Esophagus muscularis mucosa (tissue), 4 donors: ENCODE data around the gene DHRS12. TPM values are rescaled to one million over a fixed set of nuclear protein-coding genes. Genes with fewer than 3 reads are reported as not detected.

Source experiments
- DNase-seq: peaks from one replicate; pipeline ENCODE4 v3.0.0-alpha.2; 2017; ENCODE audit errors: extremely low spot score
- H3K27ac ChIP-seq, 4 donors: fragments of 200-600 bp; sonication (generic); replicated peaks in 1 of 4; 1 replicate in 3 of 4; 2 replicates in 1 of 4; pipeline ENCODE4 v1.5.1; 2016 to 2019; ENCODE audit warnings: mild to moderate bottlenecking in 1 of 4
- H3K27me3 ChIP-seq, 4 donors: fragments of 200-600 bp; sonication (generic); one replicate each; pipeline versions ENCODE4 v1.5.1 to v1.6.0; 2016 to 2019
- H3K36me3 ChIP-seq, 4 donors: fragments of 200-600 bp; sonication (generic); one replicate each; pipeline ENCODE4 v1.5.1; 2016 to 2019
- H3K4me1 ChIP-seq, 4 donors: fragments of 200-600 bp; sonication (generic); one replicate each; pipeline ENCODE4 v1.5.1; 2016 to 2019
- H3K4me3 ChIP-seq, 4 donors: fragments of 200-600 bp; sonication (generic); 1 replicate in 2 of 4; 2 replicates in 2 of 4; pipeline ENCODE4 v1.5.1; 2016 to 2019; ENCODE audit warnings: mild to moderate bottlenecking in 4 of 4, moderate library complexity in 1 of 4
- H3K9me3 ChIP-seq, 4 donors: fragments of 200-600 bp; sonication (generic); 1 replicate in 3 of 4; 2 replicates in 1 of 4; pipeline ENCODE4 v1.5.1; 2016 to 2019
- EP300 ChIP-seq: sonication (generic); formaldehyde crosslinking; IDR thresholded peaks from one replicate; pipeline ENCODE4 v1.6.1; 2017; ENCODE audit warnings: antibody characterized with exemption
- POLR2A ChIP-seq: fragments of 450-650 bp; IDR thresholded peaks from one replicate; pipeline ENCODE4 v1.6.1; 2017; ENCODE audit warnings: antibody characterized with exemption, moderate library complexity, mild to moderate bottlenecking, low read depth
- POLR2AphosphoS5 ChIP-seq, 2 donors: sonication (generic); formaldehyde crosslinking; IDR thresholded peaks; one replicate each; pipeline ENCODE4 v1.6.1; 2017; ENCODE audit warnings: antibody characterized with exemption in 2 of 2
- WGBS: methylation state at CpG from one replicate; pipeline ENCODE4 v1.1.5; 2018; 5-methylcytosine and 5-hydroxymethylcytosine counted together
- intact Hi-C: fragments of 100-400 bp; cut with DNase I; formaldehyde crosslinking; loops from one replicate; pipeline ENCODE4 v1.15.1; 2023
- total RNA-seq, 4 donors: library from RNA; depleted of rRNA; stranded (reverse); fragments of >200 nt; gene quantifications; one replicate each; pipeline versions ENCODE4 v1.1.0 to v1.2.1, GENCODE V29; 2016
- TF ChIP-seq, protein P1 (sequence below), 3 experiments: fragments of 200-600 bp in 2 of 3; fragments of 450-650 bp in 1 of 3; sonication (generic) in 2 of 3; IDR thresholded peaks; one replicate each; pipeline ENCODE4 v1.5.1; 2017 to 2019; ENCODE audit warnings: antibody characterized with exemption in 3 of 3, mild to moderate bottlenecking in 2 of 3, moderate library complexity in 1 of 3

The DHRS12 gene
- total RNA-seq, 4 donors from 2014 or later, result 10.3 to 18.6 (median 14.9) TPM

DNA sequence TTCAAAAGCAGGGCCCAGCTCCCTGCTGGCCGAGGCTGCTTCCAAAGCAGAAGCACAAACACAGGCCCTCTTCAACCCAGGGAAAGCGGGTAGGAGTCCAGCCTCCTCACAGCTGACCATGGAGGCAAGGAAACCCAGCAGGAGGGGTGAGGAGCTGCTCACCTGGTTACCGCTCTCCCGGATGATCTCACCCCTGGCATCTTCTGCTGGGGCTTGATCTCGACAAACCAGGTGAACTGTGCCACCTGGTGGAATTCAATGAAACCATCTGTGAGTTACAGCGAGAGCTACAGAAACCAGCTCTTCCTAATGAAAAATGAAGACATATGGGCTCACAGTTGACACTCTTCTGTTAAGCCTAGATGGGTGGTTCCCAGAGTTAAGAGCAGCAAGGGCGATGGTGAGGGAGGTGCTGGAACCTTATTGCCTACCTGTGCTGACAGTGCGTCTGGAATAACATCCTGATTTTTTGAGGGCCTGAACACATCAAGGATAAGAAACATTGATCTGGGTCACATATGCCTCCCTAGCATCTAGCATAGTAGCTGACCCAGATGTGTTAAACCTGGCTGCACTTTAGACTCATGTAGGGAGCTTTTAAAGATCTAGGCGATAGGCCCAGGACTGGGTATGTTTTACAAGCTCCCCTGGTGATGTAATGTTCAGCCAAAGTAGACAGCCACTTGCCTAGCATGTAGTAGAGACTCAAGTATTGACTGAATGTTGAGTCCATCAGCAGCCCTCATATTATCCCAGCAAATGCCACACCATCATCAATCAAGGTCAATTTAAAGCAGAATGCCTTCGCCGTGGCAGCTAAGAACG lies 6.1 kb downstream of the DHRS12 start:
- H3K27ac ChIP-seq, result no peak overlapping the region
- WGBS, result 71% methylated on average over 12 of the region's 12 CpGs
- no peak for TF ChIP-seq POLR2AphosphoS5 (IDR thresholded peaks at IDR 0.05)
- TF ChIP-seq, protein P1, sequence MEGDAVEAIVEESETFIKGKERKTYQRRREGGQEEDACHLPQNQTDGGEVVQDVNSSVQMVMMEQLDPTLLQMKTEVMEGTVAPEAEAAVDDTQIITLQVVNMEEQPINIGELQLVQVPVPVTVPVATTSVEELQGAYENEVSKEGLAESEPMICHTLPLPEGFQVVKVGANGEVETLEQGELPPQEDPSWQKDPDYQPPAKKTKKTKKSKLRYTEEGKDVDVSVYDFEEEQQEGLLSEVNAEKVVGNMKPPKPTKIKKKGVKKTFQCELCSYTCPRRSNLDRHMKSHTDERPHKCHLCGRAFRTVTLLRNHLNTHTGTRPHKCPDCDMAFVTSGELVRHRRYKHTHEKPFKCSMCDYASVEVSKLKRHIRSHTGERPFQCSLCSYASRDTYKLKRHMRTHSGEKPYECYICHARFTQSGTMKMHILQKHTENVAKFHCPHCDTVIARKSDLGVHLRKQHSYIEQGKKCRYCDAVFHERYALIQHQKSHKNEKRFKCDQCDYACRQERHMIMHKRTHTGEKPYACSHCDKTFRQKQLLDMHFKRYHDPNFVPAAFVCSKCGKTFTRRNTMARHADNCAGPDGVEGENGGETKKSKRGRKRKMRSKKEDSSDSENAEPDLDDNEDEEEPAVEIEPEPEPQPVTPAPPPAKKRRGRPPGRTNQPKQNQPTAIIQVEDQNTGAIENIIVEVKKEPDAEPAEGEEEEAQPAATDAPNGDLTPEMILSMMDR (IDR thresholded peaks at IDR 0.05), result peak in 2 of 3 experiments; percentile 23 to 34
- no peaks in the 10 kb centered on the region for H3K27me3 ChIP-seq
- no peak for DNase-seq
- intact Hi-C loops, result loop anchor here (5.0 kb wide), 1 partner anchor 211 kb away; no protein-coding TSS in a partner anchor
- H3K4me1 ChIP-seq, result peaks cover 25 to 43% (median 38%) of the 10 kb centered on the region in 4 donors
- H3K36me3 ChIP-seq, result peaks cover 0 to 46% (median 13%) of the 10 kb centered on the region in 4 donors
- no peaks in the 10 kb centered on the region for H3K9me3 ChIP-seq
- no peak overlapping the region for H3K4me3 ChIP-seq

DNA sequence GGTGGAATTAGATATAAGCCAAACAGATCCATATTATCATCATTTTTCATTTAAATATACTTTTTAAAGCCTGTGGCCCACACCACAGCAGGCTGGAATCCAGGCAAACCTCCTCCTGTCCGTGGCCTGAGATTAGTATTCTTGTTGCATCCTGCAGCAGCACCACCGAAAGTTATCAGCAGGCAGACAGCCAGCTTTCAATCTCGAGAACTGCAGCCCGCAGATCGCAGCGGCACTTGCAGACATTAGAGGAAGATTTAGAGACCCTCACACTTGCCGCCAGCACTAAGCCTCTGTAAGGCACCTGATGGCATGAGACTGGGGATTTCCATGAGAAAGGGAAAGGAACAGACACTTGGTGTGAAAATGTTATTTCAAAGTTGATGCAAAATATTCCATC lies 7.4 kb downstream of the DHRS12 start:
- no peaks in the 10 kb centered on the region for H3K27me3 ChIP-seq
- peaks cover 0 to 46% (median 13%) of the 10 kb centered on the region in 4 donors for H3K36me3 ChIP-seq
- H3K27ac ChIP-seq, result no peak overlapping the region
- H3K9me3 ChIP-seq, result no peaks in the 10 kb centered on the region
- H3K4me1 ChIP-seq, result peaks cover 12 to 29% (median 25%) of the 10 kb centered on the region in 4 donors
- H3K4me3 ChIP-seq, result no peak overlapping the region
- intact Hi-C loops, result loop anchor here (5.0 kb wide), 1 partner anchor 209 kb away; no protein-coding TSS in a partner anchor
- no peak for DNase-seq
- no peak for TF ChIP-seq POLR2A
- TF ChIP-seq, protein P1 (IDR thresholded peaks at IDR 0.05), result no peak
- TF ChIP-seq POLR2AphosphoS5 (IDR thresholded peaks at IDR 0.05), result no peak
- TF ChIP-seq EP300, result no peak
- 94% methylated on average over 7 of the region's 7 CpGs for WGBS

DNA sequence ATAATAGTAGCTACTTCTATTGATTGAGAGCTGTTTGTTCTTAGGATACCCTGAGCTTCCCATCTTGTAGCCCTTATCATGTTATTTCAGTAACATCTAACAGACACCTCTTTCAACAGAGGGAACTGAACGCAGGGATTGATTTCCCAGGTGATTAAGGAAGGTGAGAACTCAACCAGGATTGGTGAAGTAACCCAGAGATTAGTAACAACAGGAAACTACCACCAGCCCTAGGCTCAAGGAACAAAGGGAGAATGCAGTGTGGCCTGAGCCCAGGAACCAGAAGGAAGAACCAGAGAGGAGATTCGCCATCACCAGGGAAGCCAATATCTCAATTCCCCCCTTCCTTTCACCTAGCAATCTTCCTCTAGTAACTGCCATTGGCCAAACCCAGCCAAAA lies 8.5 kb downstream of the DHRS12 start:
- intact Hi-C loops, result loop anchor here (5.0 kb wide), 1 partner anchor 208 kb away; no protein-coding TSS in a partner anchor
- peaks cover 0 to 46% (median 13%) of the 10 kb centered on the region in 4 donors for H3K36me3 ChIP-seq

DNA sequence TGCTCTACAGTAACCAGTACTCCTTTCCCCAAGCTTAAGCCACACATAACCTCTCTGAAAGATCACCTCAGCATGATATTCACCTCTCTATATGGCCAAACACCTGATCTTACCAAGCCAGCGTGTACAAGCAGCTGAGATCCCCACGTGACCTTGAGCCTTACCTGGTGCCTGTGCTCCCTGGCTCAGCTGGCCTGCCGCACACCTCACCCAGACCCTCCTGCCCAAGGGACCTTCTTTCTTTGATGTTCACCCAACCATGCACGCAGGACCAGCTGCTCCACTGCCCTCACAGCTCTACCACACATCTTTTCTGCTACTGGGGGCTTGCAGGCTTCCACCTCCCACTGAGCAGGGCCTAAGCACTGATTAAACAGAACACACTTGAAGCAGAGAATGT lies 9.0 kb downstream of the DHRS12 start:
- intact Hi-C loops, result loop anchor here (5.0 kb wide), 1 partner anchor 208 kb away; no protein-coding TSS in a partner anchor
- no peak for DNase-seq
- TF ChIP-seq POLR2A (no peak), POLR2AphosphoS5 (IDR thresholded peaks at IDR 0.05) (no peak), EP300 (no peak)
- TF ChIP-seq, protein P1 (IDR thresholded peaks at IDR 0.05), result no peak
- H3K27ac ChIP-seq, result no peak overlapping the region
- no peak overlapping the region for H3K4me3 ChIP-seq
- no peaks in the 10 kb centered on the region for H3K9me3 ChIP-seq
- H3K27me3 ChIP-seq, result no peaks in the 10 kb centered on the region
- WGBS, result 97% methylated on average over 4 of the region's 4 CpGs
- H3K36me3 ChIP-seq, result peaks cover 0 to 46% (median 13%) of the 10 kb centered on the region in 4 donors
- peaks cover 0 to 14% (median 9%) of the 10 kb centered on the region in 4 donors for H3K4me1 ChIP-seq

More for the DNA sequence above, 8.5 kb downstream of the DHRS12 start:
- H3K9me3 ChIP-seq, result no peaks in the 10 kb centered on the region
- 97% methylated on average over 2 of the region's 2 CpGs for WGBS
- H3K27ac ChIP-seq, result no peak overlapping the region
- H3K4me1 ChIP-seq, result peaks cover under 1 to 18% (median 14%) of the 10 kb centered on the region in 4 donors
- no peak for DNase-seq
- no peak overlapping the region for H3K4me3 ChIP-seq
- TF ChIP-seq POLR2AphosphoS5 (IDR thresholded peaks at IDR 0.05), result no peak
- no peak for TF ChIP-seq EP300
- no peak for TF ChIP-seq POLR2A
- TF ChIP-seq, protein P1 (IDR thresholded peaks at IDR 0.05), result no peak
- H3K27me3 ChIP-seq, result no peaks in the 10 kb centered on the region
